K562 (cell line): Measurements from ENCODE around the gene PRKD2. TPM values are rescaled to one million over a fixed set of nuclear protein-coding genes. Genes with fewer than 3 reads are reported as not detected.

Experiments
- ATF1 ChIP-seq, 2 experiments: fragments of 450-650 bp in 1 of 2; IDR thresholded peaks; 2 replicates each; pipeline ENCODE4 v1.6.1; 2016; ENCODE audit warnings: missing compliant biosample characterization in 1 of 2, missing genetic modification characterization in 1 of 2
- BCOR ChIP-seq: fragments of 450-650 bp; IDR thresholded peaks from 2 replicates; pipeline ENCODE4 v1.6.1; 2016
- CHD4 ChIP-seq: fragments of 200-600 bp; sonication (generic); IDR thresholded peaks from 3 replicates; pipeline ENCODE4 v1.6.1; 2012; ENCODE audit warnings: low read depth, mild to moderate bottlenecking, mixed read lengths, low read length, inconsistent platforms; ENCODE audit not compliant: insufficient read depth, insufficient replicate concordance, poor library complexity, severe bottlenecking
- CREB1 ChIP-seq, 2 experiments: sonication (generic) in 1 of 2; formaldehyde crosslinking in 1 of 2; IDR thresholded peaks; 2 replicates each; pipeline versions ENCODE4 v1.6.1 to v1.8.0; 2012 to 2022; ENCODE audit warnings: inconsistent platforms in 1 of 2, mild to moderate bottlenecking in 1 of 2, missing genetic modification reagents in 1 of 2, moderate library complexity in 1 of 2
- CREM ChIP-seq: IDR thresholded peaks from 2 replicates; pipeline ENCODE4 v1.6.1; 2014; ENCODE audit warnings: antibody characterized with exemption, low read depth
- CTBP1 ChIP-seq: fragments of 450-650 bp; IDR thresholded peaks from 2 replicates; pipeline ENCODE4 v1.6.1; 2016; ENCODE audit warnings: borderline replicate concordance
- ESRRA ChIP-seq: fragments of 450-650 bp; IDR thresholded peaks from 2 replicates; pipeline ENCODE4 v1.6.1; 2014; ENCODE audit warnings: low read depth, mild to moderate bottlenecking, moderate library complexity, borderline replicate concordance
- ETV6 ChIP-seq, 3 experiments: fragments of 150-350 bp in 1 of 3; sonication (generic) in 1 of 3; formaldehyde crosslinking in 1 of 3; IDR thresholded peaks; 2 replicates each; pipeline versions ENCODE4 v1.6.1 to v1.8.0; 2014 to 2022; ENCODE audit warnings: borderline replicate concordance in 2 of 3, low read depth in 2 of 3, antibody characterized with exemption in 1 of 3, low read length in 1 of 3, mild to moderate bottlenecking in 1 of 3, missing genetic modification reagents in 1 of 3
- FOXK2 ChIP-seq, 2 experiments: fragments of 450-650 bp; IDR thresholded peaks in 1 of 2; conservative IDR thresholded peaks in 1 of 2; 2 replicates each; pipeline ENCODE4 v1.6.1; 2016; ENCODE audit warnings: low read depth in 2 of 2, mild to moderate bottlenecking in 1 of 2
- KDM5B ChIP-seq: fragments of 200-600 bp; sonication (generic); IDR thresholded peaks from 2 replicates; pipeline ENCODE4 v1.6.1; 2012; ENCODE audit warnings: low read depth, mild to moderate bottlenecking, moderate library complexity, low read length, control low read depth, inconsistent platforms; ENCODE audit not compliant: insufficient replicate concordance
- LEF1 ChIP-seq: fragments of 450-650 bp; IDR thresholded peaks from 2 replicates; pipeline ENCODE4 v1.6.1; 2016; ENCODE audit warnings: mild to moderate bottlenecking
- NBN ChIP-seq: fragments of 450-650 bp; IDR thresholded peaks from 2 replicates; pipeline ENCODE4 v1.6.1; 2016; ENCODE audit warnings: low read depth, mild to moderate bottlenecking
- NCOA1 ChIP-seq: fragments of 450-650 bp; IDR thresholded peaks from 2 replicates; pipeline ENCODE4 v1.6.1; 2016; ENCODE audit warnings: low read depth
- NCOR1 ChIP-seq: fragments of 450-650 bp; IDR thresholded peaks from 2 replicates; pipeline ENCODE4 v1.6.1; 2016; ENCODE audit warnings: mild to moderate bottlenecking, moderate library complexity
- PCBP1 ChIP-seq: fragments of 200-400 bp; formaldehyde crosslinking; IDR thresholded peaks from 2 replicates; pipeline ENCODE4 v1.6.1; 2018; ENCODE audit warnings: mild to moderate bottlenecking, low read depth, low read length; ENCODE audit not compliant: poor library complexity, severe bottlenecking
- SRSF3 ChIP-seq: fragments of 200-400 bp; formaldehyde crosslinking; IDR thresholded peaks from 2 replicates; pipeline ENCODE4 v1.6.1; 2016; ENCODE audit warnings: mild to moderate bottlenecking, low read length, moderate library complexity; ENCODE audit not compliant: insufficient read depth
- ZFX ChIP-seq: sonication (generic); formaldehyde crosslinking; IDR thresholded peaks from 2 replicates; pipeline ENCODE4 v1.8.0; 2022; ENCODE audit warnings: mild to moderate bottlenecking, missing genetic modification reagents, moderate library complexity
- ZNF143 ChIP-seq: sonication (generic); formaldehyde crosslinking; IDR thresholded peaks from 2 replicates; pipeline ENCODE4 v1.9.0; 2022; ENCODE audit warnings: mild to moderate bottlenecking, missing genetic modification reagents
- ZSCAN29 ChIP-seq: fragments of 450-650 bp; IDR thresholded peaks from 2 replicates; pipeline ENCODE4 v1.6.1; 2017
- ZSCAN32 ChIP-seq: fragments of 450-650 bp; formaldehyde crosslinking; IDR thresholded peaks from 2 replicates; pipeline ENCODE4 v1.4.0; 2020; ENCODE audit warnings: mild to moderate bottlenecking, moderate library complexity
- polyA plus RNA-seq, 8 experiments: library from polyadenylated mRNA; depleted of rRNA in 4 of 8; stranded (reverse) in 5 of 8; unstranded in 3 of 8; fragments of >200 nt; fragmentation: Nextera tagmentation in 2 of 8; fragmentation: Illumina TruSeq in 1 of 8; extraction: Ambion mirVana in 2 of 8; extraction: Trizol in 1 of 8; gene quantifications; 2 replicates each; pipeline versions ENCODE4 v1.2.1 to v1.2.3, GENCODE V29; 2011 to 2014; ENCODE audit warnings: inconsistent platforms in 1 of 8, missing spikeins in 1 of 8
- total RNA-seq, 7 experiments: library from RNA; depleted of rRNA in 6 of 7; stranded (reverse); fragments of >200 nt in 6 of 7; fragmentation: Illumina TruSeq in 2 of 7; extraction: Trizol in 2 of 7; gene quantifications; 2 replicates each; pipeline versions ENCODE4 v1.2.1 to v1.2.3, GENCODE V29; 2011 to 2021; ENCODE audit warnings: low replicate concordance in 1 of 7
- TF ChIP-seq, protein P1 (sequence below): fragments of 250-450 bp; sonication (Bioruptor Pico); IDR thresholded peaks from 2 replicates; pipeline ENCODE4 v1.9.0; 2021; ENCODE audit warnings: mild to moderate bottlenecking
- TF ChIP-seq, protein P2 (sequence below), 3 experiments: fragments of 200-800 bp in 1 of 3; sonication (Bioruptor generic) in 1 of 3; sonication (generic) in 1 of 3; formaldehyde crosslinking in 1 of 3; IDR thresholded peaks; 2 replicates each; pipeline versions ENCODE4 v1.6.1 to v1.8.0; 2016 to 2022; ENCODE audit warnings: mild to moderate bottlenecking in 2 of 3, missing compliant biosample characterization in 2 of 3, missing genetic modification characterization in 2 of 3, missing genetic modification reagents in 1 of 3
- TF ChIP-seq, protein P3 (sequence below): fragments of 450-650 bp; formaldehyde crosslinking; IDR thresholded peaks from 2 replicates; pipeline ENCODE4 v1.4.0; 2020; ENCODE audit warnings: mild to moderate bottlenecking, moderate library complexity

Gene PRKD2
- total and polyA plus RNA-seq, 9 of the 15 experiments (the other 6 are each of a cell fraction or from before 2014, with no cell fraction given) = 1.8 to 60.0 (median 15.0) TPM

GRCh38 chr19:46659151-46660007, 57.5 kb downstream of the PRKD2 start (continued):
- TF ChIP-seq, protein P1, sequence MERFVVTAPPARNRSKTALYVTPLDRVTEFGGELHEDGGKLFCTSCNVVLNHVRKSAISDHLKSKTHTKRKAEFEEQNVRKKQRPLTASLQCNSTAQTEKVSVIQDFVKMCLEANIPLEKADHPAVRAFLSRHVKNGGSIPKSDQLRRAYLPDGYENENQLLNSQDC (CRISPR knock-in tag) = no peak
- peak; percentile 51; the same call in 1 of the 2 replicates for TF ChIP-seq NCOA1
- peak; percentile 59 for TF ChIP-seq CHD4
- TF ChIP-seq SRSF3 = no peak
- TF ChIP-seq ZFX (CRISPR knock-in tag) = 0 out of 2 replicates have a peak, but pooled peaks have one; percentile 15
- TF ChIP-seq ESRRA = peak; percentile 27; the same call in 1 of the 2 replicates
- no peak for TF ChIP-seq ATF1 (CRISPR knock-in tag; IDR thresholded peaks at IDR 0.05)
- no peak for TF ChIP-seq ATF1 (tag; IDR thresholded peaks at IDR 0.05)
- TF ChIP-seq, protein P2, sequence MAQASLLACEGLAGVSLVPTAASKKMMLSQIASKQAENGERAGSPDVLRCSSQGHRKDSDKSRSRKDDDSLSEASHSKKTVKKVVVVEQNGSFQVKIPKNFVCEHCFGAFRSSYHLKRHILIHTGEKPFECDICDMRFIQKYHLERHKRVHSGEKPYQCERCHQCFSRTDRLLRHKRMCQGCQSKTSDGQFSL (CRISPR knock-in tag; IDR thresholded peaks at IDR 0.05) = no peak; the same call in 1 of the 2 replicates
- TF ChIP-seq, protein P2 (tag; IDR thresholded peaks at IDR 0.05) = no peak
- peak; percentile 57; the same call in 1 of the 2 replicates for TF ChIP-seq NCOR1
- TF ChIP-seq PCBP1 = no peak
- no peak for TF ChIP-seq ETV6 (IDR thresholded peaks at IDR 0.05; ENCODE audit: borderline replicate concordance in 1 of 2, low read depth in 2 of 2, low read length in 1 of 2)
- no peak for TF ChIP-seq ETV6 (CRISPR knock-in tag; IDR thresholded peaks at IDR 0.05; ENCODE audit: borderline replicate concordance)
- TF ChIP-seq ZNF143 (CRISPR knock-in tag) = no peak
- TF ChIP-seq BCOR = peak; percentile 38; the same call in 1 of the 2 replicates
- peak; percentile 55; the same call in 1 of the 2 replicates for TF ChIP-seq LEF1
- TF ChIP-seq FOXK2 (conservative IDR thresholded peaks at IDR 0.05 in 1 of 2, IDR thresholded peaks at IDR 0.05 in 1 of 2; ENCODE audit: low read depth in 2 of 2) = no peak
- no peak for TF ChIP-seq KDM5B
- 0 out of 2 replicates have a peak, but pooled peaks have one; percentile 25 for TF ChIP-seq NBN
- no peak for TF ChIP-seq ZSCAN29
- TF ChIP-seq, protein P3, sequence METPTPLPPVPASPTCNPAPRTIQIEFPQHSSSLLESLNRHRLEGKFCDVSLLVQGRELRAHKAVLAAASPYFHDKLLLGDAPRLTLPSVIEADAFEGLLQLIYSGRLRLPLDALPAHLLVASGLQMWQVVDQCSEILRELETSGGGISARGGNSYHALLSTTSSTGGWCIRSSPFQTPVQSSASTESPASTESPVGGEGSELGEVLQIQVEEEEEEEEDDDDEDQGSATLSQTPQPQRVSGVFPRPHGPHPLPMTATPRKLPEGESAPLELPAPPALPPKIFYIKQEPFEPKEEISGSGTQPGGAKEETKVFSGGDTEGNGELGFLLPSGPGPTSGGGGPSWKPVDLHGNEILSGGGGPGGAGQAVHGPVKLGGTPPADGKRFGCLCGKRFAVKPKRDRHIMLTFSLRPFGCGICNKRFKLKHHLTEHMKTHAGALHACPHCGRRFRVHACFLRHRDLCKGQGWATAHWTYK (CRISPR knock-in tag) = no peak
- peak; percentile 3; the same call in 1 of the 2 replicates for TF ChIP-seq CTBP1
- TF ChIP-seq CREM = peak; percentile 29; the same call in 1 of the 2 replicates
- TF ChIP-seq ZSCAN32 (CRISPR knock-in tag) = 0 out of 2 replicates have a peak, but pooled peaks have one; percentile 18
- 0 out of 2 replicates have a peak, but pooled peaks have one; percentile 13 for TF ChIP-seq CREB1 (IDR thresholded peaks at IDR 0.05)
- no peak for TF ChIP-seq CREB1 (CRISPR knock-in tag; IDR thresholded peaks at IDR 0.05)
